ENCODE measurements around the gene MUTYH. TPM values are rescaled to one million over a fixed set of nuclear protein-coding genes. Genes with fewer than 3 reads are reported as not detected.
A peak's percentile ranks its signal among the peaks of the same experiment; 100 is the strongest.
"Not testable (repeated sequence)": the region's sequence is repeated elsewhere in the genome, so short reads cannot be mapped to it uniquely, and the experiment has no call there.

MUTYH gene
- 10 to 100 TPM; 20.1 to 27.4 TPM for total RNA-seq

- DNase-seq (ENCODE audit: low spot score): peak; percentile 85
- intact Hi-C loops (cut with DNase I): no loop called here
- H3K4me3 ChIP-seq: peak within 1 kb of the TSS; percentile 82 to 84
- H3K9me3 ChIP-seq: no peaks in the 10 kb centered on the region
- TF ChIP-seq POLR2A (IDR thresholded peaks at IDR 0.05): peak; percentile 62
- TF ChIP-seq, protein P1, sequence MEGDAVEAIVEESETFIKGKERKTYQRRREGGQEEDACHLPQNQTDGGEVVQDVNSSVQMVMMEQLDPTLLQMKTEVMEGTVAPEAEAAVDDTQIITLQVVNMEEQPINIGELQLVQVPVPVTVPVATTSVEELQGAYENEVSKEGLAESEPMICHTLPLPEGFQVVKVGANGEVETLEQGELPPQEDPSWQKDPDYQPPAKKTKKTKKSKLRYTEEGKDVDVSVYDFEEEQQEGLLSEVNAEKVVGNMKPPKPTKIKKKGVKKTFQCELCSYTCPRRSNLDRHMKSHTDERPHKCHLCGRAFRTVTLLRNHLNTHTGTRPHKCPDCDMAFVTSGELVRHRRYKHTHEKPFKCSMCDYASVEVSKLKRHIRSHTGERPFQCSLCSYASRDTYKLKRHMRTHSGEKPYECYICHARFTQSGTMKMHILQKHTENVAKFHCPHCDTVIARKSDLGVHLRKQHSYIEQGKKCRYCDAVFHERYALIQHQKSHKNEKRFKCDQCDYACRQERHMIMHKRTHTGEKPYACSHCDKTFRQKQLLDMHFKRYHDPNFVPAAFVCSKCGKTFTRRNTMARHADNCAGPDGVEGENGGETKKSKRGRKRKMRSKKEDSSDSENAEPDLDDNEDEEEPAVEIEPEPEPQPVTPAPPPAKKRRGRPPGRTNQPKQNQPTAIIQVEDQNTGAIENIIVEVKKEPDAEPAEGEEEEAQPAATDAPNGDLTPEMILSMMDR (IDR thresholded peaks at IDR 0.05): peak in 1 of 4 experiments; percentile 11
- peak; percentile 74 for TF ChIP-seq POLR2AphosphoS5 (IDR thresholded peaks at IDR 0.05)
- under 1% methylated on average over 23 of the region's 70 CpGs for WGBS
- peak within 1 kb of the TSS; percentile 93 to 97 for H3K27ac ChIP-seq
- H3K36me3 ChIP-seq: peaks cover 0 to 6% of the 10 kb centered on the region in 2 donors
- peaks cover 3% of the 10 kb centered on the region for H3K4me1 ChIP-seq (replicated peaks)
- no peaks in the 10 kb centered on the region for H3K27me3 ChIP-seq (replicated peaks; ENCODE audit: insufficient read depth)
Measured at GRCh38 chr1:45339789-45340558, at the start of gene MUTYH, which contains the start of gene TOE1. Gene MUTYH (minus strand): TSS chr1:45340440. CDS start chr1:45334505, 5,935 bp downstream. Gene TOE1 (plus strand): TSS chr1:45340170. CDS start chr1:45340253, 83 bp downstream.

DNA sequence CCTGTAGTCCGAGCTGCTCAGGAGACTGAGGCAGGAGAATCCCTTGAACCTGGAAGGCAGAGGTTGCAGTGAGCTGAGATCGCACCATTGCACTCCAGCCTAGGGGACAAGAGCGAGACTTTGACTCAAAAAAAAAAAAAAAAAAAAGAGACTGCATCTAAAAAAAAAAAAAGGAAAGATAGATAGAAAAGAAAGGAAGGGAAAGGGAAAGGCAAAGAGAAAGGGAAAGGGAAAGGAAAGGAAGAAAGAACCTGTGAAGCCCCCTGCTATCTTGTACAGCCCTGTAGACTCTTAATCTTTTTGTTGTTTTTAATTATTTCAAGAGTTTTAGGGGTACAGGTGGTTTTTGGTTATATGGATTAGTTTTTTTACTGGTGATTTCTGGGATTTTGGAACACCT, 46.0 kb upstream of the MUTYH start:
- peaks cover 13% of the 10 kb centered on the region for H3K4me1 ChIP-seq (replicated peaks)
- no peaks in the 10 kb centered on the region for H3K9me3 ChIP-seq
- H3K4me3 ChIP-seq: no peak overlapping the region
- DNase-seq (ENCODE audit: low spot score): no peak
- intact Hi-C loops (cut with DNase I): no loop called here
- no peaks in the 10 kb centered on the region for H3K36me3 ChIP-seq
- no peak overlapping the region for H3K27ac ChIP-seq
- TF ChIP-seq, protein P1 (IDR thresholded peaks at IDR 0.05): no peak
- TF ChIP-seq POLR2A (IDR thresholded peaks at IDR 0.05) (no peak), POLR2AphosphoS5 (IDR thresholded peaks at IDR 0.05) (no peak)
- WGBS: 91% methylated on average over 3 of the region's 3 CpGs
- no peaks in the 10 kb centered on the region for H3K27me3 ChIP-seq (replicated peaks; ENCODE audit: insufficient read depth)

GRCh38 chr1:45385302-45385701, 45.1 kb upstream of the MUTYH start:
- 83% methylated on average over 3 of the region's 3 CpGs for WGBS

DNA sequence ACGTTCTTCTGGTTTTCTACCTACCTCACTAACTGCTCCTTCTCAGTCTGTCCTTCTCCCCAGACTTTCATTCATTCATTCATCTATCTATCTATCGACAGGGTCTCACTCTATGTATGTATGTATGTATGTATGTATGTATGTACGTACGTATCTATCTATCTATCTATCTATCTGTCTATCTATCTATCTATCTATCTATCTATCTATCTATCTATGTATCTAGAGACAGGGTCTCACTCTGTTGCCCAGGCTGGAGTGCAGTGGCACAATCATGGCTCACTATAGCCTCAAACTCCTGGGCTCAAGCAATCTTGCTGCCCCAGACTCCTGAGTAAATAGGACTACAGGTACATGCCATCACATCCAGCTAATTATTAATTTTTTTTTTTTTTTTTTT, 44.0 kb upstream of the MUTYH start:
- intact Hi-C loops (cut with DNase I); DNase-seq (ENCODE audit: low spot score); H3K27me3 ChIP-seq (replicated peaks; ENCODE audit: insufficient read depth); H3K27ac ChIP-seq; H3K9me3 ChIP-seq; H3K4me3 ChIP-seq; H3K36me3 ChIP-seq: not testable (repeated sequence)
- H3K4me1 ChIP-seq (replicated peaks): peaks cover 13% of the 10 kb centered on the region
- WGBS: 91% methylated on average over 4 of the region's 4 CpGs

More at GRCh38 chr1:45385302-45385701, 45.1 kb upstream of the MUTYH start:
- peaks cover 13% of the 10 kb centered on the region for H3K4me1 ChIP-seq (replicated peaks)
- H3K4me3 ChIP-seq: no peak overlapping the region
- H3K9me3 ChIP-seq: no peaks in the 10 kb centered on the region
- no peak for DNase-seq (ENCODE audit: low spot score)
- TF ChIP-seq, protein P1 (IDR thresholded peaks at IDR 0.05): no peak
- TF ChIP-seq POLR2A (IDR thresholded peaks at IDR 0.05) (no peak), POLR2AphosphoS5 (IDR thresholded peaks at IDR 0.05) (no peak)
- H3K27me3 ChIP-seq (replicated peaks; ENCODE audit: insufficient read depth): no peaks in the 10 kb centered on the region
- no peaks in the 10 kb centered on the region for H3K36me3 ChIP-seq
- intact Hi-C loops (cut with DNase I): no loop called here
- H3K27ac ChIP-seq: no peak overlapping the region

- Histone ChIP-seq H3K9me3 (no peaks in the 10 kb centered on the region), H3K27me3 (replicated peaks; ENCODE audit: insufficient read depth) (no peaks in the 10 kb centered on the region), H3K36me3 (no peaks in the 10 kb centered on the region), H3K4me1 (replicated peaks) (peaks cover 13% of the 10 kb centered on the region), H3K4me3 (no peak overlapping the region), H3K27ac (no peak overlapping the region)
- WGBS: 32% methylated on average over 1 of the region's 1 CpG
- TF ChIP-seq, protein P1 (IDR thresholded peaks at IDR 0.05): no peak
- TF ChIP-seq POLR2AphosphoS5 (IDR thresholded peaks at IDR 0.05) (no peak), POLR2A (IDR thresholded peaks at IDR 0.05) (no peak)
- DNase-seq (ENCODE audit: low spot score): no peak
- intact Hi-C loops (cut with DNase I): no loop called here
Measured at GRCh38 chr1:45383191-45383590, 43.0 kb upstream of the MUTYH start.
